H9 (cell line): ENCODE results near the gene GFI1. TPM values are rescaled to one million over a fixed set of nuclear protein-coding genes. Genes with fewer than 3 reads are reported as not detected.

Source experiments
- DNase-seq: peaks from one replicate; pipeline ENCODE4 v3.0.0-alpha.2; 2017
- H2AFZ ChIP-seq: one replicate; pipeline ENCODE4 v1.6.1; 2013; ENCODE audit warnings: mild to moderate bottlenecking, low read length, control low read depth, moderate library complexity
- H2AK5ac ChIP-seq: 2 replicates; pipeline ENCODE4 v1.6.1; 2013; ENCODE audit warnings: low read length, control low read depth, mixed read lengths; ENCODE audit not compliant: insufficient read length
- H2BK120ac ChIP-seq: one replicate; pipeline ENCODE4 v1.6.1; 2013; ENCODE audit warnings: low read depth, mild to moderate bottlenecking, low read length, control low read depth, inconsistent platforms; ENCODE audit not compliant: poor library complexity, severe bottlenecking
- H2BK12ac ChIP-seq: 2 replicates; pipeline ENCODE4 v1.6.1; 2013; ENCODE audit warnings: low read length, control low read depth, mixed read lengths, low read depth; ENCODE audit not compliant: insufficient read length
- H2BK15ac ChIP-seq: 2 replicates; pipeline ENCODE4 v1.6.1; 2013; ENCODE audit warnings: low read depth, low read length, control low read depth
- H2BK20ac ChIP-seq: one replicate; pipeline ENCODE4 v1.6.1; 2013; ENCODE audit warnings: low read depth, mild to moderate bottlenecking, low read length, control low read depth, inconsistent platforms; ENCODE audit not compliant: poor library complexity, severe bottlenecking
- H2BK5ac ChIP-seq: 2 replicates; pipeline ENCODE4 v1.6.1; 2013; ENCODE audit warnings: low read length, control low read depth, mixed read lengths; ENCODE audit not compliant: insufficient read length
- H3K14ac ChIP-seq: 2 replicates; pipeline ENCODE4 v1.6.1; 2013; ENCODE audit warnings: low read length, control low read depth; ENCODE audit not compliant: insufficient read depth
- H3K18ac ChIP-seq: 2 replicates; pipeline ENCODE4 v1.6.1; 2013; ENCODE audit warnings: low read depth, mild to moderate bottlenecking, mixed read lengths, low read length, control low read depth; ENCODE audit not compliant: insufficient read length
- H3K23ac ChIP-seq: 2 replicates; pipeline ENCODE4 v1.6.1; 2013; ENCODE audit warnings: low read length, control low read depth, mixed read lengths, low read depth; ENCODE audit not compliant: insufficient read length
- H3K23me2 ChIP-seq: 2 replicates; pipeline ENCODE4 v1.6.1; 2013; ENCODE audit warnings: low read depth, mild to moderate bottlenecking, mixed read lengths, low read length, control low read depth; ENCODE audit not compliant: insufficient read length, poor library complexity, severe bottlenecking
- H3K27ac ChIP-seq: 2 replicates; pipeline ENCODE4 v1.5.1; 2013; ENCODE audit warnings: low read length, control low read depth, mixed read lengths, low read depth; ENCODE audit not compliant: insufficient read length
- H3K27me3 ChIP-seq: 2 replicates; pipeline ENCODE4 v1.6.1; 2013; ENCODE audit warnings: low read length, control low read depth, inconsistent platforms; ENCODE audit not compliant: insufficient read depth
- H3K4ac ChIP-seq: 2 replicates; pipeline ENCODE4 v1.6.1; 2013; ENCODE audit warnings: low read depth, mild to moderate bottlenecking, control low read depth, inconsistent platforms, low read length, moderate library complexity
- H3K4me1 ChIP-seq: 2 replicates; pipeline ENCODE4 v1.6.1; 2013; ENCODE audit warnings: low read length, control low read depth, inconsistent platforms; ENCODE audit not compliant: insufficient read depth
- H3K4me2 ChIP-seq: 2 replicates; pipeline ENCODE4 v1.6.1; 2013; ENCODE audit warnings: low read length, control low read depth, mixed read lengths; ENCODE audit not compliant: insufficient read length, insufficient read depth
- H3K56ac ChIP-seq: 2 replicates; pipeline ENCODE4 v1.6.1; 2013; ENCODE audit warnings: low read depth, mild to moderate bottlenecking, mixed read lengths, low read length, control low read depth; ENCODE audit not compliant: insufficient read length
- H3K79me1 ChIP-seq: 2 replicates; pipeline ENCODE4 v1.6.1; 2013; ENCODE audit warnings: low read depth, mild to moderate bottlenecking, moderate library complexity, low read length, control low read depth, inconsistent platforms; ENCODE audit not compliant: insufficient read depth, poor library complexity, severe bottlenecking
- H3K79me2 ChIP-seq: 2 replicates; pipeline ENCODE4 v1.6.1; 2013; ENCODE audit warnings: low read length, control low read depth, inconsistent platforms; ENCODE audit not compliant: insufficient read depth
- H3K9ac ChIP-seq: 2 replicates; pipeline ENCODE4 v1.6.1; 2013; ENCODE audit warnings: low read length, control low read depth, mixed read lengths; ENCODE audit not compliant: insufficient read length; ENCODE audit errors: extremely low read depth
- H3K9me3 ChIP-seq: one replicate; pipeline ENCODE4 v1.6.1; 2013; ENCODE audit warnings: low read depth, low read length, inconsistent platforms; ENCODE audit not compliant: control insufficient read depth
- H3T11ph ChIP-seq: one replicate; pipeline ENCODE4 v1.6.1; 2013; ENCODE audit warnings: mild to moderate bottlenecking, low read length, control low read depth, inconsistent platforms
- H4K20me1 ChIP-seq: one replicate; pipeline ENCODE4 v1.6.1; 2013; ENCODE audit not compliant: control insufficient read depth, insufficient read length, insufficient read depth
- H4K5ac ChIP-seq: 2 replicates; pipeline ENCODE4 v1.6.1; 2013; ENCODE audit warnings: low read depth, mild to moderate bottlenecking, mixed read lengths, low read length, control low read depth; ENCODE audit not compliant: insufficient read length
- H4K8ac ChIP-seq: replicated peaks from 2 replicates; pipeline ENCODE4 v1.6.1; 2013; ENCODE audit warnings: low read length, control low read depth, mixed read lengths, low read depth; ENCODE audit not compliant: insufficient read length
- H4K91ac ChIP-seq: 2 replicates; pipeline ENCODE4 v1.6.1; 2013; ENCODE audit warnings: low read depth, mild to moderate bottlenecking, moderate library complexity, mixed read lengths, low read length, control low read depth; ENCODE audit not compliant: insufficient read length
- H3K27ac Mint-ChIP-seq, 3 experiments: 2 replicates in 2 of 3; 3 replicates in 1 of 3; pipeline ENCODE4 v1.8.0; 2020 to 2021; ENCODE audit warnings: mixed read lengths in 3 of 3, mild to moderate bottlenecking in 1 of 3, moderate library complexity in 1 of 3
- H3K27me3 Mint-ChIP-seq: 2 replicates; pipeline ENCODE4 v1.8.0; 2021; ENCODE audit warnings: low read depth, mild to moderate bottlenecking, moderate library complexity, mixed read lengths
- H3K36me3 Mint-ChIP-seq, 3 experiments: 2 replicates in 2 of 3; 3 replicates in 1 of 3; pipeline ENCODE4 v1.8.0; 2020 to 2021; ENCODE audit warnings: low read depth in 3 of 3, mixed read lengths in 3 of 3; ENCODE audit not compliant: insufficient read depth in 1 of 3
- H3K4me1 Mint-ChIP-seq, 2 experiments: 2 replicates each; pipeline ENCODE4 v1.8.0; 2020; ENCODE audit warnings: mixed read lengths in 2 of 2
- H3K4me3 Mint-ChIP-seq, 2 experiments: 2 replicates in 1 of 2; 3 replicates in 1 of 2; pipeline ENCODE4 v1.8.0; 2020 to 2021; ENCODE audit warnings: mild to moderate bottlenecking in 2 of 2, mixed read lengths in 2 of 2, moderate library complexity in 1 of 2
- H3K9me3 Mint-ChIP-seq, 2 experiments: 2 replicates in 1 of 2; 3 replicates in 1 of 2; pipeline ENCODE4 v1.8.0; 2020; ENCODE audit warnings: mild to moderate bottlenecking in 2 of 2, mixed read lengths in 2 of 2, moderate library complexity in 1 of 2
- CTCF ChIP-seq: fragments of 200-600 bp; sonication (generic); conservative IDR thresholded peaks from 3 replicates; pipeline ENCODE4 v1.8.0; 2021; ENCODE audit warnings: antibody characterized with exemption, mild to moderate bottlenecking
- WGBS: extraction: QIAGEN DNeasy Blood & Tissue Kit; methylation state at CpG from one replicate; pipeline ENCODE4 v1.1.7; 2013; ENCODE audit warnings: missing lambda C conversion rate, low lambda C conversion rate, mixed read lengths; ENCODE audit not compliant: insufficient read length; ENCODE audit errors: extremely low coverage; 5-methylcytosine and 5-hydroxymethylcytosine counted together
- total RNA-seq: library from RNA; stranded (reverse); gene quantifications from 2 replicates; pipeline ENCODE4 v1.2.1, GENCODE V29; 2021

The GFI1 gene
- total RNA-seq, 1 experiment from 2014 or later, result 0.11 TPM

GRCh38 chr1:92466683-92467352, 19.9 kb downstream of the GFI1 start:
- Histone ChIP-seq H2BK12ac (no peak overlapping the region), H3K79me2 (no peaks in the 10 kb centered on the region), H3K27ac (no peak overlapping the region), H3K9me3 (no peaks in the 10 kb centered on the region), H2BK120ac (no peak overlapping the region), H3K79me1 (no peaks in the 10 kb centered on the region), H3K23ac (no peak overlapping the region), H2AFZ (no peak overlapping the region), H2BK15ac (no peak overlapping the region), H2BK20ac (no peak overlapping the region), H2BK5ac (no peak overlapping the region), H3K27me3 (no peaks in the 10 kb centered on the region), H4K20me1 (no peaks in the 10 kb centered on the region), H3K4me1 (no peaks in the 10 kb centered on the region), H3T11ph (no peak overlapping the region), H4K5ac (no peak overlapping the region), H3K18ac (no peak overlapping the region), H3K14ac (no peak overlapping the region), H4K8ac (no peak overlapping the region), H3K56ac (no peak overlapping the region), H3K23me2 (no peaks in the 10 kb centered on the region), H3K9ac (no peak overlapping the region), H3K4ac (no peak overlapping the region), H4K91ac (no peak overlapping the region), H2AK5ac (no peak overlapping the region), H3K4me2 (no peak overlapping the region)
- Mint-ChIP-seq H3K4me1 (no peaks in the 10 kb centered on the region), H3K9me3 (no peaks in the 10 kb centered on the region), H3K27ac (no peak overlapping the region), H3K36me3 (no peaks in the 10 kb centered on the region), H3K4me3 (no peak overlapping the region), H3K27me3 (no peaks in the 10 kb centered on the region)
- TF ChIP-seq CTCF, result no peak
- WGBS, result no CpG with 5 or more reads among the region's 1 CpG
- DNase-seq, result no peak
